ENCODE results near the gene PTPRU.
A peak's percentile ranks its signal among the peaks of the same experiment; 100 is the strongest.

PTPRU gene

GRCh38 chr1:29258976-29259801, 22.9 kb downstream of the PTPRU start (continued):
- TF ChIP-seq ZSCAN18 (tag by site-specific recombination; IDR thresholded peaks at IDR 0.05), result no peak
- no peak for TF ChIP-seq ZNF639 (tag by site-specific recombination; IDR thresholded peaks at IDR 0.05)
- no peak for TF ChIP-seq PRDM2 (tag by site-specific recombination; IDR thresholded peaks at IDR 0.05; ENCODE audit: borderline replicate concordance)
- no peak for TF ChIP-seq PRDM4 (tag by site-specific recombination; IDR thresholded peaks at IDR 0.05)
- no peak for TF ChIP-seq ZFP3 (tag by site-specific recombination; IDR thresholded peaks at IDR 0.05; ENCODE audit: low read depth)
- TF ChIP-seq ZNF501 (tag by site-specific recombination; IDR thresholded peaks at IDR 0.05), result no peak

GRCh38 chr1:29259802-29260441, 23.6 kb downstream of the PTPRU start:
- TF ChIP-seq ZNF596 (tag by site-specific recombination; IDR thresholded peaks at IDR 0.05) (no peak), ZNF10 (tag by site-specific recombination; IDR thresholded peaks at IDR 0.05) (no peak), ZEB2 (tag by site-specific recombination; IDR thresholded peaks at IDR 0.05) (no peak), ZNF302 (tag by site-specific recombination; IDR thresholded peaks at IDR 0.05; ENCODE audit: low read depth) (no peak), TCF7L2 (IDR thresholded peaks at IDR 0.05; ENCODE audit: borderline replicate concordance, low read depth, low read length) (no peak), ZNF175 (tag by site-specific recombination; IDR thresholded peaks at IDR 0.05) (no peak), ZSCAN23 (tag by site-specific recombination; IDR thresholded peaks at IDR 0.05) (no peak), KLF8 (tag by site-specific recombination; IDR thresholded peaks at IDR 0.05) (peak; percentile 66; the same call in 1 of the 2 replicates)
- Histone ChIP-seq H3K27ac (ENCODE audit: extremely low read depth, low read depth, low read length) (no peak overlapping the region), H3K36me3 (ENCODE audit: control insufficient read depth in 2 of 2, insufficient read depth in 1 of 2, low read length in 2 of 2) (peaks cover 0 to 36% of the 10 kb centered on the region in 2 experiments; a peak in 2 of 3 replicates), H3K9me3 (ENCODE audit: control insufficient read depth, insufficient read depth, low read depth, low read length) (no peaks in the 10 kb centered on the region), H3K4me1 (ENCODE audit: control insufficient read depth, insufficient read depth, low read length) (peaks cover 9% of the 10 kb centered on the region), H3K4me3 (ENCODE audit: low read depth, low read length) (no peak overlapping the region)
- CTCF ChIA-PET, result no interaction called here
- POLR2A ChIA-PET, result no interaction called here
